Measurements from ENCODE around the gene DUS1L. TPM values are rescaled to one million over a fixed set of nuclear protein-coding genes. Genes with fewer than 3 reads are reported as not detected.

DUS1L gene
- polyA plus RNA-seq, 2 of the 4 experiments (the other 2 are of a cell fraction): 48.1 to 83.6 TPM

DNA sequence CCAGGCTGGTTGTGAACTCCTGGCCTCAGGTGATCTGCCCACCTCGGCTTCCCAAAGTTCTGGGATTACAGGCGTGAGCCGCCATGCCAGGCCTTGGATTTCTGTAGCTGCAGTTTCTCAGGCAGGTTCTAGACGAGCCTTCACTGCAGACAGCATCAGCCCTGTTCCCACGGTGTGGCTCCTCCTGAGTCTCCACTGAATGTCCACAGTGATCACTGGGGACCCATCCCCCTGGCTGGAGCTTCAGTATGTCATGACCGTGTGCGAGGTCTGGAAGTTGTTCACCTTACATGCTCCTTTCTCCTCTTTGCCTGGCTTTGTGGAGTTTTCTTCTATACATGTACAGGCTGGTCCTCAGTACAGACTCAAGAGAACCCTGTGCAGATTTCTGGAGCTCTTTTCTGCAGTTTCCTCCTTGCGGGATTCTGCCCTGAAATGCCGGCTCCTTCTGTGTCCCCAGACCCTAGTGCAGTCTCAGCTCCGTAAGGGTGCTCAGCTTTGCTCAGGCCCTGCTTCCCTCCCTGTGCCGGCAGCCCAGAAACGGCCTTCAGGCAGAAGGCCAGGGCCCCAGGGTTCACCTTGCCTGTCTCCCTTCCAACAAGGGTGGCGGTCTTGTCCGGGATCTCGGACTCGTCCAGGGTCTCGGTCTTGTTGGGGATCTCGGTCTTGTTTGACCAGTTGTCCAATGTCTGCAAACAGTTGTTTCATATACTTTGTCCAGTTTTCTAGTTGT lies 46.7 kb upstream of the DUS1L start:
- H3K4me1 ChIP-seq: peaks cover 7% of the 10 kb centered on the region; the same call in 1 of the 3 replicates
- ATAC-seq: no peak
- no peaks in the 10 kb centered on the region for H3K9me3 ChIP-seq
- no peak overlapping the region for H3K4me2 ChIP-seq
- FAIRE-seq: no peak
- WGBS (ENCODE audit: missing lambda C conversion rate): 91% methylated on average over 18 of the region's 18 CpGs
- CTCF ChIA-PET: interaction anchor here (0.7 to 5.4 kb wide), 5 partner anchors 11 to 82 kb away, joined by 3 to 18 read pairs (median 5); partner anchors contain the start of gene DCXR
- TF ChIP-seq TFCP2L1 (CRISPR knock-in tag; IDR thresholded peaks at IDR 0.05): no peak
- no peak for TF ChIP-seq POLR2AphosphoS2 (conservative IDR thresholded peaks at IDR 0.05; ENCODE audit: low read length)
- POLR2A ChIA-PET: interaction anchor here (1.0 kb wide), 1 partner anchor 11 kb away, joined by 3 read pairs; no protein-coding TSS in a partner anchor
- no peak overlapping the region for H3K27ac ChIP-seq
- no peak overlapping the region for H3K4me3 ChIP-seq
- DNase-seq (ENCODE audit: low read depth in 1 of 2, low spot score in 1 of 2): no peak

DNA sequence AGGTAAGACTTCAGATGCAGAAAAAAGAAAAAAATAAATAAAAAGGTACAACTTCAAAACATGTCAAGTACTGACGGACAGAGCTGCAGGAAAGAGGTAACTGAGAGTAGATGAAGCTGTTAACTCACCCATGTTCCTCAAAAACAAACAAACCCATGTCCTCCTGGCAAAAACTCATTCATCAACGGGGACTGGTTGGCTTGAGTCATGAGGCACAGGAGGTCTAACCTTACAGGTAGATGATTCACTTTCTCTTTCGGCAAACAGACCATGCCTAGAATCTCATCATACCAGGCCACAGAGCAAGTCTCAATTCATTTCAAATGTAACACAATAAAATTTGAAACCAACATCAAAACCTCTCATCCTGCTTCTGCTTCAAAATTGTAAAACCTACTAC lies 44.7 kb upstream of the DUS1L start:
- Histone ChIP-seq H3K9me3 (no peaks in the 10 kb centered on the region), H3K4me2 (peak overlapping the region; percentile 24; the same call in 2 of the 3 replicates), H3K4me1 (peaks cover 24% of the 10 kb centered on the region), H3K27ac (no peak overlapping the region), H3K4me3 (no peak overlapping the region)
- ATAC-seq: no peak
- peak in 1 of 2 experiments; percentile 68 for DNase-seq (ENCODE audit: low read depth in 1 of 2, low spot score in 1 of 2)
- ChIA-PET CTCF (interaction anchor here (1.2 to 5.4 kb wide), 3 partner anchors 10 to 80 kb away, joined by 3 to 18 read pairs (median 4); no protein-coding TSS in a partner anchor), POLR2A (interaction anchor here (0.9 kb wide), 1 partner anchor 12 kb away, joined by 3 read pairs; no protein-coding TSS in a partner anchor)
- 44% methylated on average over 3 of the region's 3 CpGs for WGBS (ENCODE audit: missing lambda C conversion rate)
- TF ChIP-seq, protein P1, sequence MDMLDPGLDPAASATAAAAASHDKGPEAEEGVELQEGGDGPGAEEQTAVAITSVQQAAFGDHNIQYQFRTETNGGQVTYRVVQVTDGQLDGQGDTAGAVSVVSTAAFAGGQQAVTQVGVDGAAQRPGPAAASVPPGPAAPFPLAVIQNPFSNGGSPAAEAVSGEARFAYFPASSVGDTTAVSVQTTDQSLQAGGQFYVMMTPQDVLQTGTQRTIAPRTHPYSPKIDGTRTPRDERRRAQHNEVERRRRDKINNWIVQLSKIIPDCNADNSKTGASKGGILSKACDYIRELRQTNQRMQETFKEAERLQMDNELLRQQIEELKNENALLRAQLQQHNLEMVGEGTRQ (IDR thresholded peaks at IDR 0.05): peak; percentile 37; the same call in 1 of the 2 replicates
- no peak for TF ChIP-seq RFX5 (IDR thresholded peaks at IDR 0.05)
- peak; percentile 70 for FAIRE-seq

DNA sequence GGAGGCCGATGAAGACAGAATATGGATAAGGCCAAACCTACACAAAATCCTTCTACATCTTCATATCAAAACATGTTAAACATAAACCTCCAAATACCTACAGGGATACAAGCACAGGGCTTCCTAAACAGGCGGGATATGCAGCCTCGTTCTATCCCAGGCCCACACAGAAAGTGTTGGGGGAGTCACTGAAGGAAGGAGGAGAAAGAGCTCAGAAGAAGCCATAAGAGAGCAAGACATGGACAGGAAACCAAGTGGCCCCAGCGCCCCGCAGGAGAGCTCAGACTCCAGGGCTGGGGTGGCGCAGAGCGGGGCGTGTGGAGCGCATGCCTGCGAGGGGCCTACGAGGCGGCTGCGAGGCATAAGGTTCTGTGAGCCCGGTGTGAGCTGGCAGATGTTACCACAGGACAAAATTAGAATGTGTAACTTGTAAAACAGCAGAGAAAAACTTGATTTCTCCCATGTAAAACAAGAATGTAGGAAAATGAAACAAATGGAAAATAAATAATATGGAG lies 43.4 kb upstream of the DUS1L start:
- ATAC-seq (no peak), FAIRE-seq (no peak), DNase-seq (ENCODE audit: low read depth in 1 of 2, low spot score in 1 of 2) (no peak)
- peaks cover 29% of the 10 kb centered on the region for H3K4me1 ChIP-seq
- ChIA-PET CTCF (interaction anchor here (0.9 to 4.2 kb wide), 8 partner anchors 11 to 167 kb away, joined by 3 to 35 read pairs (median 4); partner anchors contain the start of gene FASN), POLR2A (interaction anchor here (0.6 kb wide), 1 partner anchor 10 kb away, joined by 4 read pairs; no protein-coding TSS in a partner anchor)
- no peak overlapping the region for H3K27ac ChIP-seq
- no peak overlapping the region for H3K4me3 ChIP-seq
- WGBS (ENCODE audit: missing lambda C conversion rate): 95% methylated on average over 14 of the region's 14 CpGs
- H3K9me3 ChIP-seq: no peaks in the 10 kb centered on the region
- no peak overlapping the region for H3K4me2 ChIP-seq
- TF ChIP-seq GATA3 (IDR thresholded peaks at IDR 0.05; ENCODE audit: borderline replicate concordance): no peak
- no peak for TF ChIP-seq HDAC2 (IDR thresholded peaks at IDR 0.05)
- no peak for TF ChIP-seq NR3C1 (IDR thresholded peaks at IDR 0.05)
- TF ChIP-seq MAFK (IDR thresholded peaks at IDR 0.05; ENCODE audit: partially characterized antibody): no peak
- TF ChIP-seq FOXS1 (CRISPR knock-in tag; IDR thresholded peaks at IDR 0.05): no peak
- no peak for TF ChIP-seq JUNB (IDR thresholded peaks at IDR 0.05)
- TF ChIP-seq, protein P2, sequence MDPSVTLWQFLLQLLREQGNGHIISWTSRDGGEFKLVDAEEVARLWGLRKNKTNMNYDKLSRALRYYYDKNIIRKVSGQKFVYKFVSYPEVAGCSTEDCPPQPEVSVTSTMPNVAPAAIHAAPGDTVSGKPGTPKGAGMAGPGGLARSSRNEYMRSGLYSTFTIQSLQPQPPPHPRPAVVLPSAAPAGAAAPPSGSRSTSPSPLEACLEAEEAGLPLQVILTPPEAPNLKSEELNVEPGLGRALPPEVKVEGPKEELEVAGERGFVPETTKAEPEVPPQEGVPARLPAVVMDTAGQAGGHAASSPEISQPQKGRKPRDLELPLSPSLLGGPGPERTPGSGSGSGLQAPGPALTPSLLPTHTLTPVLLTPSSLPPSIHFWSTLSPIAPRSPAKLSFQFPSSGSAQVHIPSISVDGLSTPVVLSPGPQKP (IDR thresholded peaks at IDR 0.05; ENCODE audit: low read depth, low read length): no peak
- no peak for TF ChIP-seq PHF8 (IDR thresholded peaks at IDR 0.05; ENCODE audit: borderline replicate concordance, low read depth)
- no peak for TF ChIP-seq MYC (IDR thresholded peaks at IDR 0.05; ENCODE audit: borderline replicate concordance, low read length)

DNA sequence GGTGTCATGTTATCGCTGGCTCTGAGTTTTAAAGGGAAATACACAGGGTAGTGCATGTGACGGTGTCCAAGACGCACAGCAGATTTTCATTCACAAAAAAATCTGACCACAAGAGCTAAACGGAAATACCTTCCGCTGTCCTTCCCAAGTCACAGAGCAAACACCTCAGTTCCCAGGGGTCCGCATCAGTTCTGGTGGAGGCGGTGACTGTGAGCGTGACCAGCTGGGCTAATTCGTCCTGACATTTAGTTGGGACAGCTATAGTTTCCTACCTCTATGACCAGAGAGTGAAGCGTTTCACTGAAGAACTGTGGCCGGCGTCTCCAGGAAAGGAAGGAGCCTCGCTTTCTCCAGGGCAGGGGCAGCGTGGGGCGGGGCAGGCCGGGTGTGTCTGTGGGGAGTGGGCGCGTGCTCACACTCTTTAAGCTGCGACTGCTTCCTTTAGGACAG lies 42.9 kb upstream of the DUS1L start:
- Histone ChIP-seq H3K9me3 (no peaks in the 10 kb centered on the region), H3K4me3 (no peak overlapping the region), H3K4me2 (no peak overlapping the region), H3K4me1 (peaks cover 34% of the 10 kb centered on the region), H3K27ac (no peak overlapping the region)
- no peak for FAIRE-seq
- ChIA-PET CTCF (interaction anchor here (0.9 to 4.2 kb wide), 8 partner anchors 10 to 168 kb away, joined by 3 to 35 read pairs (median 4); partner anchors contain the start of gene FASN), POLR2A (interaction anchor here (0.6 to 0.7 kb wide), 2 partner anchors 10 kb away, joined by 3 to 4 read pairs; partner anchors contain the start of gene FASN)
- ATAC-seq: no peak
- 91% methylated on average over 19 of the region's 19 CpGs for WGBS (ENCODE audit: missing lambda C conversion rate)
- DNase-seq (ENCODE audit: low read depth in 1 of 2, low spot score in 1 of 2): no peak
- TF ChIP-seq NR3C1 (IDR thresholded peaks at IDR 0.05): no peak
- TF ChIP-seq, protein P3, sequence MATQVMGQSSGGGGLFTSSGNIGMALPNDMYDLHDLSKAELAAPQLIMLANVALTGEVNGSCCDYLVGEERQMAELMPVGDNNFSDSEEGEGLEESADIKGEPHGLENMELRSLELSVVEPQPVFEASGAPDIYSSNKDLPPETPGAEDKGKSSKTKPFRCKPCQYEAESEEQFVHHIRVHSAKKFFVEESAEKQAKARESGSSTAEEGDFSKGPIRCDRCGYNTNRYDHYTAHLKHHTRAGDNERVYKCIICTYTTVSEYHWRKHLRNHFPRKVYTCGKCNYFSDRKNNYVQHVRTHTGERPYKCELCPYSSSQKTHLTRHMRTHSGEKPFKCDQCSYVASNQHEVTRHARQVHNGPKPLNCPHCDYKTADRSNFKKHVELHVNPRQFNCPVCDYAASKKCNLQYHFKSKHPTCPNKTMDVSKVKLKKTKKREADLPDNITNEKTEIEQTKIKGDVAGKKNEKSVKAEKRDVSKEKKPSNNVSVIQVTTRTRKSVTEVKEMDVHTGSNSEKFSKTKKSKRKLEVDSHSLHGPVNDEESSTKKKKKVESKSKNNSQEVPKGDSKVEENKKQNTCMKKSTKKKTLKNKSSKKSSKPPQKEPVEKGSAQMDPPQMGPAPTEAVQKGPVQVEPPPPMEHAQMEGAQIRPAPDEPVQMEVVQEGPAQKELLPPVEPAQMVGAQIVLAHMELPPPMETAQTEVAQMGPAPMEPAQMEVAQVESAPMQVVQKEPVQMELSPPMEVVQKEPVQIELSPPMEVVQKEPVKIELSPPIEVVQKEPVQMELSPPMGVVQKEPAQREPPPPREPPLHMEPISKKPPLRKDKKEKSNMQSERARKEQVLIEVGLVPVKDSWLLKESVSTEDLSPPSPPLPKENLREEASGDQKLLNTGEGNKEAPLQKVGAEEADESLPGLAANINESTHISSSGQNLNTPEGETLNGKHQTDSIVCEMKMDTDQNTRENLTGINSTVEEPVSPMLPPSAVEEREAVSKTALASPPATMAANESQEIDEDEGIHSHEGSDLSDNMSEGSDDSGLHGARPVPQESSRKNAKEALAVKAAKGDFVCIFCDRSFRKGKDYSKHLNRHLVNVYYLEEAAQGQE (IDR thresholded peaks at IDR 0.05): no peak
- TF ChIP-seq TFCP2L1 (CRISPR knock-in tag; IDR thresholded peaks at IDR 0.05): no peak
- TF ChIP-seq, protein P4, sequence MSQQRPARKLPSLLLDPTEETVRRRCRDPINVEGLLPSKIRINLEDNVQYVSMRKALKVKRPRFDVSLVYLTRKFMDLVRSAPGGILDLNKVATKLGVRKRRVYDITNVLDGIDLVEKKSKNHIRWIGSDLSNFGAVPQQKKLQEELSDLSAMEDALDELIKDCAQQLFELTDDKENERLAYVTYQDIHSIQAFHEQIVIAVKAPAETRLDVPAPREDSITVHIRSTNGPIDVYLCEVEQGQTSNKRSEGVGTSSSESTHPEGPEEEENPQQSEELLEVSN (IDR thresholded peaks at IDR 0.05; ENCODE audit: borderline replicate concordance, low read depth): no peak
- TF ChIP-seq RARB (CRISPR knock-in tag; IDR thresholded peaks at IDR 0.05): no peak
- no peak for TF ChIP-seq CBX2 (IDR thresholded peaks at IDR 0.05; ENCODE audit: borderline replicate concordance, low read depth)
- no peak for TF ChIP-seq CEBPB (IDR thresholded peaks at IDR 0.05)
- TF ChIP-seq PHF8 (IDR thresholded peaks at IDR 0.05; ENCODE audit: borderline replicate concordance, low read depth): no peak
- no peak for TF ChIP-seq GATA3 (IDR thresholded peaks at IDR 0.05; ENCODE audit: borderline replicate concordance)
- TF ChIP-seq SREBF2 (IDR thresholded peaks at IDR 0.05): no peak
